Body of pancreas (tissue), 4 donors: ENCODE results near the gene THADA. TPM values are rescaled to one million over a fixed set of nuclear protein-coding genes. Genes with fewer than 3 reads are reported as not detected.

Experiments used
- ATAC-seq: fragments of 150-250 bp; one replicate; pipeline ENCODE4 v1.9.1; 2016
- DNase-seq, 4 donors: peaks; one replicate each; pipeline ENCODE4 v3.0.0-alpha.2; 2019
- H3K27ac ChIP-seq, 4 donors: fragments of 200-600 bp; sonication (generic); 1 replicate in 3 of 4; 2 replicates in 1 of 4; pipeline versions ENCODE4 v1.5.1 to v1.6.1; 2016 to 2019; ENCODE audit warnings: mild to moderate bottlenecking in 1 of 4, mixed read lengths in 1 of 4, moderate library complexity in 1 of 4
- H3K27me3 ChIP-seq, 2 donors: fragments of 200-600 bp; sonication (generic); one replicate each; pipeline ENCODE4 v1.6.0; 2016; ENCODE audit warnings: mild to moderate bottlenecking in 1 of 2
- H3K36me3 ChIP-seq, 2 donors: fragments of 200-600 bp; sonication (generic); replicated peaks in 1 of 2; 2 replicates each; pipeline ENCODE4 v1.5.1; 2016; ENCODE audit warnings: low read depth in 2 of 2; ENCODE audit not compliant: insufficient read depth in 1 of 2
- H3K4me1 ChIP-seq: fragments of 200-600 bp; sonication (generic); one replicate; pipeline ENCODE4 v1.6.0; 2016
- H3K4me3 ChIP-seq, 2 donors: fragments of 200-600 bp; sonication (generic); 1 replicate in 1 of 2; 2 replicates in 1 of 2; pipeline ENCODE4 v1.5.1; 2016 to 2019
- H3K9me3 ChIP-seq, 3 donors: fragments of 200-600 bp; sonication (generic); 1 replicate in 2 of 3; 2 replicates in 1 of 3; pipeline ENCODE4 v1.5.1; 2016
- POLR2A ChIP-seq, 3 donors: fragments of 450-650 bp; IDR thresholded peaks; one replicate each; pipeline ENCODE4 v1.6.1; 2016; ENCODE audit warnings: antibody characterized with exemption in 3 of 3, mild to moderate bottlenecking in 2 of 3
- WGBS, 2 donors: methylation state at CpG; one replicate each; pipeline ENCODE4 v1.1.5; 2017; 5-methylcytosine and 5-hydroxymethylcytosine counted together
- intact Hi-C: fragments of 100-400 bp; cut with DNase I; formaldehyde crosslinking; loops from one replicate; pipeline ENCODE4 v1.15.1; 2023
- total RNA-seq, 2 donors: library from RNA; depleted of rRNA; stranded (reverse); fragments of >200 nt; gene quantifications; one replicate each; pipeline ENCODE4 v1.1.0, GENCODE V29; 2016
- TF ChIP-seq, protein P1 (sequence below), 7 experiments: fragments of 450-650 bp in 4 of 7; fragments of 200-600 bp in 3 of 7; sonication (generic) in 3 of 7; IDR thresholded peaks; one replicate each; pipeline ENCODE4 v1.5.1; 2016 to 2019; ENCODE audit warnings: antibody characterized with exemption in 7 of 7

THADA gene
- total RNA-seq, 2 donors from 2014 or later, result 27.5 to 41.9 TPM

DNA sequence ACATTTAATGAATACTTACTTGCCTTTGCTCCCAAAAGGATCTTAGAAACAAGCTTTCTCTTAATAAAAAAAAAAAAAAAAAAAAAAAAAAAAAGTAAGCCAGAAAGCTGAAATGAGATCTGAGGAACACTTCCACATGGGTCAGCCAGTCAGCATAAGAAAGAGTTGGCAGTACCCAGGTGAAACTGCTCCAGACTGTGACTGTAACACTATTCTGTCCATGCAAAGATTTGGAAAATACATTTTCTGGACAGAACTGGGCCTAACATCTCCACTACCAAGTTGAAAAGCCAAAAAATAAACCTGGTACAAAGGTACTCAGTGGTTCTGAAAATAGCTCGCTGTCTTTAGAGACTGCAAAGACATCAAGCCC is 135.7 kb downstream of the THADA start:
- Histone ChIP-seq H3K4me3 (no peak overlapping the region), H3K9me3 (no peaks in the 10 kb centered on the region), H3K4me1 (peaks cover 19% of the 10 kb centered on the region), H3K27ac (peak overlapping the region in 1 of 4 donors; percentile 53), H3K36me3 (no peaks in the 10 kb centered on the region), H3K27me3 (no peaks in the 10 kb centered on the region)
- no peak for DNase-seq
- intact Hi-C loops, result no loop called here
- 91 to 95% methylated on average over 1 of the region's 1 CpG for WGBS, 2 donors
- TF ChIP-seq, protein P1, sequence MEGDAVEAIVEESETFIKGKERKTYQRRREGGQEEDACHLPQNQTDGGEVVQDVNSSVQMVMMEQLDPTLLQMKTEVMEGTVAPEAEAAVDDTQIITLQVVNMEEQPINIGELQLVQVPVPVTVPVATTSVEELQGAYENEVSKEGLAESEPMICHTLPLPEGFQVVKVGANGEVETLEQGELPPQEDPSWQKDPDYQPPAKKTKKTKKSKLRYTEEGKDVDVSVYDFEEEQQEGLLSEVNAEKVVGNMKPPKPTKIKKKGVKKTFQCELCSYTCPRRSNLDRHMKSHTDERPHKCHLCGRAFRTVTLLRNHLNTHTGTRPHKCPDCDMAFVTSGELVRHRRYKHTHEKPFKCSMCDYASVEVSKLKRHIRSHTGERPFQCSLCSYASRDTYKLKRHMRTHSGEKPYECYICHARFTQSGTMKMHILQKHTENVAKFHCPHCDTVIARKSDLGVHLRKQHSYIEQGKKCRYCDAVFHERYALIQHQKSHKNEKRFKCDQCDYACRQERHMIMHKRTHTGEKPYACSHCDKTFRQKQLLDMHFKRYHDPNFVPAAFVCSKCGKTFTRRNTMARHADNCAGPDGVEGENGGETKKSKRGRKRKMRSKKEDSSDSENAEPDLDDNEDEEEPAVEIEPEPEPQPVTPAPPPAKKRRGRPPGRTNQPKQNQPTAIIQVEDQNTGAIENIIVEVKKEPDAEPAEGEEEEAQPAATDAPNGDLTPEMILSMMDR (IDR thresholded peaks at IDR 0.05), result no peak
- TF ChIP-seq POLR2A (IDR thresholded peaks at IDR 0.05), result no peak
- ATAC-seq, result no peak

- Histone ChIP-seq H3K4me1 (peaks cover 19% of the 10 kb centered on the region), H3K4me3 (no peak overlapping the region), H3K27me3 (no peaks in the 10 kb centered on the region), H3K9me3 (no peaks in the 10 kb centered on the region), H3K36me3 (no peaks in the 10 kb centered on the region), H3K27ac (peak overlapping the region in 1 of 4 donors; percentile 53)
- ATAC-seq (no peak), DNase-seq (no peak)
- intact Hi-C loops, result no loop called here
- TF ChIP-seq, protein P1 (IDR thresholded peaks at IDR 0.05), result no peak
- TF ChIP-seq POLR2A (IDR thresholded peaks at IDR 0.05), result no peak
- 73 to 89% methylated on average over 1 of the region's 1 CpG for WGBS, 2 donors
These were observed 136.2 kb downstream of the THADA start for GRCh38 chr2:43459446-43460173.

DNA sequence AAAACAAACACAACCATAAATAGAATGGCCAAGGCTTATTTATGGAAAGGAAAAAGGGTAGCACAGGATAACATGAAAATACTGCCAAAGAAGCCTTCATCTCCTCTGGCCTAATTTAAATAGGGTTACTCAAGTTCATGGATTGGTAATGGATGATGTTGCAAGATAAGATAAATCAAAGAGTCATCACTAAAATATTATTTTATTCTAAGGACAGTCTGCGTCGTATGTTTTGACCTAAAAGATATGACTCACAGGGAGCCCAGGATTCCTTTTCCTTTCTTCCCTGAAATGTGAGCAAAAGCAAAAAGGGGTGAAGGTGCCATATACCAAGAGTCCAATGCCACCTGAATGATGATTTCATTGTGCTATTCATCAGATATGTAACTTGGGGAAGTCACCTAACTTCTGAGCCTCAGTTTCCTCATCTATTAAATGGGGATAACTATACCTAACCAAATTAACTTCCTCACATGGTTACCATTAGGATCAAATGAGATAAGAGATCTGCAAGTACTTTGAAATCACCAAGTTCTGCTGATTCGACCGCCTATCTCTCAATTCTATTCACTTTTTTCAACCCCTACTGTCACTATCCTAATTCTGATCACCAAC is 137.7 kb downstream of the THADA start:
- intact Hi-C loops, result no loop called here
- H3K27me3 ChIP-seq, result no peaks in the 10 kb centered on the region
- TF ChIP-seq, protein P1 (IDR thresholded peaks at IDR 0.05), result no peak
- TF ChIP-seq POLR2A (IDR thresholded peaks at IDR 0.05), result no peak
- no peaks in the 10 kb centered on the region for H3K9me3 ChIP-seq
- H3K4me3 ChIP-seq, result no peak overlapping the region
- DNase-seq, result no peak
- no peak for ATAC-seq
- no peaks in the 10 kb centered on the region for H3K36me3 ChIP-seq
- 81 to 93% methylated on average over 4 of the region's 4 CpGs for WGBS, 2 donors
- peaks cover 7% of the 10 kb centered on the region for H3K4me1 ChIP-seq
- no peak overlapping the region for H3K27ac ChIP-seq

GRCh38 chr2:43455731-43456642 is 139.9 kb downstream of the THADA start:
- H3K27ac ChIP-seq, result peak overlapping the region in 2 of 4 donors; percentile 9 to 52
- intact Hi-C loops, result no loop called here
- H3K4me1 ChIP-seq, result no peaks in the 10 kb centered on the region
- H3K9me3 ChIP-seq, result no peaks in the 10 kb centered on the region
- WGBS, 2 donors, result 56 to 72% methylated on average over 6 of the region's 6 CpGs
- TF ChIP-seq POLR2A (IDR thresholded peaks at IDR 0.05), result no peak
- TF ChIP-seq, protein P1 (IDR thresholded peaks at IDR 0.05), result peak in 2 of 7 experiments; percentile 19 to 22
- H3K4me3 ChIP-seq, result no peak overlapping the region
- H3K27me3 ChIP-seq, result no peaks in the 10 kb centered on the region
- no peaks in the 10 kb centered on the region for H3K36me3 ChIP-seq
- DNase-seq (peak in 1 of 4 donors; percentile 32), ATAC-seq (peak; percentile 81)
